Activated CD4-positive, CD25-positive, alpha-beta regulatory T cell treated with anti-CD3 and anti-CD28 coated beads, Interleukin-2, amount 50 U/mL, for 72 hours (primary cell): ENCODE data around the gene NFIC.
"Not testable (repeated sequence)": the region's sequence is repeated elsewhere in the genome, so short reads cannot be mapped to it uniquely, and the experiment has no call there.

ENCODE experiments used
- DNase-seq: peaks from one replicate; pipeline ENCODE4 v3.0.0; 2021

The NFIC gene

GRCh38 chr19:3375221-3376090 is 9.1 kb downstream of the NFIC start:
- DNase-seq, result no peak

- DNase-seq, result not testable (repeated sequence)
These were observed 9.7 kb downstream of the NFIC start for GRCh38 chr19:3376091-3376455.

- DNase-seq, result no peak
These were observed 12.2 kb downstream of the NFIC start for GRCh38 chr19:3378352-3379150.

GRCh38 chr19:3380829-3381228 is 14.4 kb downstream of the NFIC start:
- DNase-seq, result no peak

- DNase-seq, result no peak
These were observed 15.5 kb downstream of the NFIC start for GRCh38 chr19:3381701-3382372.

GRCh38 chr19:3382460-3383100 is 16.2 kb downstream of the NFIC start:
- DNase-seq, result no peak

GRCh38 chr19:3383121-3383722 is 16.8 kb downstream of the NFIC start:
- DNase-seq, result no peak

GRCh38 chr19:3386447-3387234 is 20.3 kb downstream of the NFIC start:
- DNase-seq, result no peak

GRCh38 chr19:3387645-3388589 is 21.5 kb downstream of the NFIC start:
- DNase-seq, result no peak

GRCh38 chr19:3389446-3389778 is 23.0 kb downstream of the NFIC start:
- DNase-seq, result no peak

GRCh38 chr19:3389876-3390371 is 23.5 kb downstream of the NFIC start:
- no peak for DNase-seq

GRCh38 chr19:3391911-3392310 is 25.5 kb downstream of the NFIC start:
- not testable (repeated sequence) for DNase-seq

- no peak for DNase-seq
These were observed 26.1 kb downstream of the NFIC start for GRCh38 chr19:3392480-3392879.

GRCh38 chr19:3396881-3397265 is 30.5 kb downstream of the NFIC start:
- no peak for DNase-seq

GRCh38 chr19:3397266-3398022 is 31.1 kb downstream of the NFIC start:
- no peak for DNase-seq

GRCh38 chr19:3398114-3398899 is 31.9 kb downstream of the NFIC start:
- DNase-seq, result no peak

- DNase-seq, result no peak
These were observed 32.5 kb downstream of the NFIC start for GRCh38 chr19:3398900-3399278.

GRCh38 chr19:3399311-3399710 is 32.9 kb downstream of the NFIC start:
- not testable (repeated sequence) for DNase-seq
